Measurements from ENCODE around the gene ADGRD2. TPM values are rescaled to one million over a fixed set of nuclear protein-coding genes. Genes with fewer than 3 reads are reported as not detected.
A peak's percentile ranks its signal among the peaks of the same experiment; 100 is the strongest.

ADGRD2 gene
- total and polyA plus RNA-seq, 9 of the 15 experiments (the other 6 are each of a cell fraction or from before 2014, with no cell fraction given) = not detected

GRCh38 chr9:124505006-124505900 lies 55.0 kb downstream of the ADGRD2 start (continued):
- TF ChIP-seq USF2 (CRISPR knock-in tag; IDR thresholded peaks at IDR 0.05) = no peak
- no peak for TF ChIP-seq ZNF23 (CRISPR knock-in tag; IDR thresholded peaks at IDR 0.05)
- TF ChIP-seq SAFB (IDR thresholded peaks at IDR 0.05; ENCODE audit: borderline replicate concordance, low read depth, low read length) = peak; percentile 28; the same call in 1 of the 2 replicates
- no peak for TF ChIP-seq ZNF224 (CRISPR knock-in tag; IDR thresholded peaks at IDR 0.05)
- no peak for TF ChIP-seq MEF2A (IDR thresholded peaks at IDR 0.05; ENCODE audit: control insufficient read depth, low read depth, low read length)
- no peak for TF ChIP-seq ZNF512 (tag; IDR thresholded peaks at IDR 0.05)
- no peak for TF ChIP-seq ZNF134 (CRISPR knock-in tag; conservative IDR thresholded peaks at IDR 0.05)

Measured in K562 (cell line).